ENCODE data around the gene LMTK2. TPM values are rescaled to one million over a fixed set of nuclear protein-coding genes. Genes with fewer than 3 reads are reported as not detected.

The LMTK2 gene
- total RNA-seq, 1 donor from 2014 or later: 10.6 TPM

DNA sequence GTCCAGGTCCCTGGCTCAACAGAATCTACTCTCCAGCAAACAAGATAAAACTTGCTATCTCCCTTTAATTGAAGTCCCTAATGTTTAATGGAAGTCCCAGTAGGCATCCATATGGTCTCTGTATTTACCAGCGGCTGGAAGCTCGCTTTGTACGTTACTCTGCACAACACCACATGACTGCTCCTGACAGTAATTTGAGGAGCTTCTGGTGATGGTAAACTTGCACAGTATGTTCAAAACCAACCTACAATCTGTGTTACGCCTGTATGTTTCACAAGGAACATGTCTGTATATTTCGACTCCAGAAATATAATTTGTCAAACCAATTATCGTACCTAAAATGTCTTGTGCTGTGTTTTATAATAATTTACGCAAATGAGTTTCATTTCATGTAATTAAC, 149.8 kb downstream of the LMTK2 start:
- no peak overlapping the region for H3K4me3 ChIP-seq (ENCODE audit: low read depth, low read length)

DNA sequence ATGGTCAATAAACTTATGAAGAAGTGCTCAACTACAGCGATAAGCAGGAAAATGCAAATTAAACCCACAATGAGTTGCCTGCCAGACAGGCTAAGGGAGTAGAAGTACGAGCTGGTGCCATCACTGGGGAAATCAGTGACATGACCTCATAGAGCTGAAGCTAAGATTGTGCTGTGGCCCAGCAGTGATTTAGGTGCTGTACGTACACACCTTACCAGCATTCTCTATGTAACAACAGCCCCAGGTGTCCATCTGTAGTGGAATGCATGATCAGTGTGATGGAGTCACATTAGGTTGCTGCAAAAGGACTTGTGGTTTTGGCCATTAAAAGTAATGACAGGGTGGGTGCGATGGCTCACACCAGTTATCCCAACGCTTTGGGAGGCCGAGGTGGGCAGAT, 151.0 kb downstream of the LMTK2 start:
- no peak overlapping the region for H3K4me3 ChIP-seq (ENCODE audit: low read depth, low read length)
- TF ChIP-seq CTCF (conservative IDR thresholded peaks at IDR 0.05; ENCODE audit: low read depth, low read length): no peak
- DNase-seq (ENCODE audit: low read depth): no peak

More for the DNA sequence above, 149.8 kb downstream of the LMTK2 start:
- TF ChIP-seq CTCF (conservative IDR thresholded peaks at IDR 0.05; ENCODE audit: low read depth, low read length): no peak
- no peak for DNase-seq (ENCODE audit: low read depth)

Other genes starting within 250 kb of the LMTK2 start
- gene ASNS, start 234.5 kb upstream of the LMTK2 start, total RNA-seq: 54.0 and 75.9 TPM in 2 replicates
- not detected in 2 replicates for gene OCM2, start 116.7 kb upstream of the LMTK2 start, total RNA-seq
- 1.8 and 2.7 TPM in 2 replicates for gene BHLHA15, start 104.6 kb downstream of the LMTK2 start, total RNA-seq
- gene TECPR1, start 145.4 kb downstream of the LMTK2 start, total RNA-seq: 13.2 and 16.7 TPM in 2 replicates
- gene BRI3, start 174.8 kb downstream of the LMTK2 start, total RNA-seq: 20.0 and 41.9 TPM in 2 replicates

Data from epithelial cell of proximal tubule (primary cell).